Measurements from ENCODE around the gene SEC22A.

SEC22A gene

GRCh38 chr3:123282461-123282860, 80.7 kb downstream of the SEC22A start:
- Histone ChIP-seq H4K20me1 (ENCODE audit: insufficient read depth, low read length) (no peaks in the 10 kb centered on the region), H3K27me3 (ENCODE audit: insufficient read depth, low read length) (0 out of 2 replicates have a peak, but pooled peaks cover 4% of the 10 kb centered on the region), H3K9me3 (ENCODE audit: low read length) (no peaks in the 10 kb centered on the region), H3K4me1 (ENCODE audit: insufficient read depth, low read length, severe bottlenecking) (no peaks in the 10 kb centered on the region), H3K4me2 (ENCODE audit: low read length) (no peak overlapping the region), H3F3A (ENCODE audit: insufficient read depth, low read length) (no peaks in the 10 kb centered on the region), H3K36me3 (ENCODE audit: insufficient read depth, low read length) (no peaks in the 10 kb centered on the region), H3K4me3 (ENCODE audit: low read depth, low read length, poor library complexity, severe bottlenecking) (no peak overlapping the region), H3K79me2 (ENCODE audit: insufficient read depth, low read length) (no peaks in the 10 kb centered on the region), H3K9me2 (ENCODE audit: low read depth, low read length) (no peaks in the 10 kb centered on the region), H3K9ac (ENCODE audit: low read length) (no peak overlapping the region), H2AFZ (ENCODE audit: low read length) (no peak overlapping the region), H3K27ac (ENCODE audit: low read depth, low read length, poor library complexity, severe bottlenecking) (no peak overlapping the region)
- TF ChIP-seq EZH2 (IDR thresholded peaks at IDR 0.05; ENCODE audit: borderline replicate concordance, low read length) = no peak
- TF ChIP-seq, protein P1, sequence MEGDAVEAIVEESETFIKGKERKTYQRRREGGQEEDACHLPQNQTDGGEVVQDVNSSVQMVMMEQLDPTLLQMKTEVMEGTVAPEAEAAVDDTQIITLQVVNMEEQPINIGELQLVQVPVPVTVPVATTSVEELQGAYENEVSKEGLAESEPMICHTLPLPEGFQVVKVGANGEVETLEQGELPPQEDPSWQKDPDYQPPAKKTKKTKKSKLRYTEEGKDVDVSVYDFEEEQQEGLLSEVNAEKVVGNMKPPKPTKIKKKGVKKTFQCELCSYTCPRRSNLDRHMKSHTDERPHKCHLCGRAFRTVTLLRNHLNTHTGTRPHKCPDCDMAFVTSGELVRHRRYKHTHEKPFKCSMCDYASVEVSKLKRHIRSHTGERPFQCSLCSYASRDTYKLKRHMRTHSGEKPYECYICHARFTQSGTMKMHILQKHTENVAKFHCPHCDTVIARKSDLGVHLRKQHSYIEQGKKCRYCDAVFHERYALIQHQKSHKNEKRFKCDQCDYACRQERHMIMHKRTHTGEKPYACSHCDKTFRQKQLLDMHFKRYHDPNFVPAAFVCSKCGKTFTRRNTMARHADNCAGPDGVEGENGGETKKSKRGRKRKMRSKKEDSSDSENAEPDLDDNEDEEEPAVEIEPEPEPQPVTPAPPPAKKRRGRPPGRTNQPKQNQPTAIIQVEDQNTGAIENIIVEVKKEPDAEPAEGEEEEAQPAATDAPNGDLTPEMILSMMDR (IDR thresholded peaks at IDR 0.05; ENCODE audit: low read length) = no peak

GRCh38 chr3:123283074-123283473, 81.3 kb downstream of the SEC22A start:
- no peak for TF ChIP-seq EZH2 (IDR thresholded peaks at IDR 0.05; ENCODE audit: borderline replicate concordance, low read length)
- TF ChIP-seq, protein P1 (IDR thresholded peaks at IDR 0.05; ENCODE audit: low read length) = no peak
- H3K9me2 ChIP-seq (ENCODE audit: low read depth, low read length) = no peaks in the 10 kb centered on the region
- H3K27me3 ChIP-seq (ENCODE audit: insufficient read depth, low read length) = 0 out of 2 replicates have a peak, but pooled peaks cover 7% of the 10 kb centered on the region
- H3F3A ChIP-seq (ENCODE audit: insufficient read depth, low read length) = no peaks in the 10 kb centered on the region
- H3K27ac ChIP-seq (ENCODE audit: low read depth, low read length, poor library complexity, severe bottlenecking) = no peak overlapping the region
- H3K4me1 ChIP-seq (ENCODE audit: insufficient read depth, low read length, severe bottlenecking) = no peaks in the 10 kb centered on the region
- no peak overlapping the region for H3K4me2 ChIP-seq (ENCODE audit: low read length)
- H3K36me3 ChIP-seq (ENCODE audit: insufficient read depth, low read length) = no peaks in the 10 kb centered on the region
- no peak overlapping the region for H3K4me3 ChIP-seq (ENCODE audit: low read depth, low read length, poor library complexity, severe bottlenecking)
- H3K9ac ChIP-seq (ENCODE audit: low read length) = no peak overlapping the region
- no peaks in the 10 kb centered on the region for H4K20me1 ChIP-seq (ENCODE audit: insufficient read depth, low read length)
- no peaks in the 10 kb centered on the region for H3K9me3 ChIP-seq (ENCODE audit: low read length)
- H2AFZ ChIP-seq (ENCODE audit: low read length) = no peak overlapping the region
- H3K79me2 ChIP-seq (ENCODE audit: insufficient read depth, low read length) = no peaks in the 10 kb centered on the region

DNA sequence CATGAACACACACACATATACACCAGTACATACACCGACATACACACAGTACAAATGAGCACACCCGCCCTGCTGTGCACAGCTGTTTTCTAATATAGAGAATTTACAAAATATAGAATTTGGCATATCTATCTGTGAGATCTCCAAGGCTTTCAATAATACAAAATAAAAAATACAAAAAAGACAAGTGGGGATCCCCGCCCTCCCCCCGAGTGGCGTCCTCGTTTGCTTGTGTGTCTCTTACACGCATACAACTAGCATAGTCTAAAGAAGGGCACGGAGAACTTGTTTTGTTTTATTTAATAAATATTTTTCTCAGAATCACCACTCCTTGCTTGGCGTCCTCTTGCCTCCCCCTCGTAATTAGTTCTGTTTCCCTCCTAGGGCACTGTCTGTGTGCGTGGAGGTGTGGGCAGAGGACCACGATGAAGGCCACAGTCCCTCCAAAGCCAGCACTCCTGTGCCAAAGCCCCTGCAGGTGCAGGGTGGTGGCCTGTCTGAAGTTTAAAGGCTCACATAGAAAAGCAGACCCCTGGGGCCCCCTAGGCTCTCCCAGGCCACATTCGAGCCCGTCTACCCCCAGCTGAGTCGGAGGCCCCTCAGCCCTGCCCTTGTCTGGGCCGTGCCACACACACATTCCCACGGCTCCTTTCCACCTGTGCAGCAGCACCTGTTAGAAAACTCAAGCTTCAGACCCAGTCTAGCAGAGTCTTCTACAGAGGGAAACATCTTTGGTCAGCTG, 82.1 kb downstream of the SEC22A start:
- Histone ChIP-seq H3K9me2 (ENCODE audit: low read depth, low read length) (no peaks in the 10 kb centered on the region), H3K27me3 (ENCODE audit: insufficient read depth, low read length) (0 out of 2 replicates have a peak, but pooled peaks cover 7% of the 10 kb centered on the region), H2AFZ (ENCODE audit: low read length) (no peak overlapping the region), H3K27ac (ENCODE audit: low read depth, low read length, poor library complexity, severe bottlenecking) (no peak overlapping the region), H3K9me3 (ENCODE audit: low read length) (no peaks in the 10 kb centered on the region), H3K79me2 (ENCODE audit: insufficient read depth, low read length) (no peaks in the 10 kb centered on the region), H3K36me3 (ENCODE audit: insufficient read depth, low read length) (no peaks in the 10 kb centered on the region), H3F3A (ENCODE audit: insufficient read depth, low read length) (no peaks in the 10 kb centered on the region), H3K4me1 (ENCODE audit: insufficient read depth, low read length, severe bottlenecking) (no peaks in the 10 kb centered on the region), H3K9ac (ENCODE audit: low read length) (no peak overlapping the region), H3K4me2 (ENCODE audit: low read length) (no peak overlapping the region), H3K4me3 (ENCODE audit: low read depth, low read length, poor library complexity, severe bottlenecking) (no peak overlapping the region), H4K20me1 (ENCODE audit: insufficient read depth, low read length) (no peaks in the 10 kb centered on the region)
- no peak for TF ChIP-seq EZH2 (IDR thresholded peaks at IDR 0.05; ENCODE audit: borderline replicate concordance, low read length)
- TF ChIP-seq, protein P1 (IDR thresholded peaks at IDR 0.05; ENCODE audit: low read length) = no peak
